ENCODE results near the gene SLC41A2.

- TF ChIP-seq GLIS3 (CRISPR knock-in tag; IDR thresholded peaks at IDR 0.05) (no peak), PPARA (CRISPR knock-in tag; IDR thresholded peaks at IDR 0.05; ENCODE audit: borderline replicate concordance) (no peak), CSDC2 (CRISPR knock-in tag; IDR thresholded peaks at IDR 0.05) (no peak), TCF4 (CRISPR knock-in tag; IDR thresholded peaks at IDR 0.05; ENCODE audit: borderline replicate concordance) (no peak), OSR1 (CRISPR knock-in tag; IDR thresholded peaks at IDR 0.05) (no peak), ISL1 (CRISPR knock-in tag; IDR thresholded peaks at IDR 0.05) (no peak), ZNF565 (CRISPR knock-in tag; conservative IDR thresholded peaks at IDR 0.05; ENCODE audit: low read depth) (no peak)
- TF ChIP-seq, protein P1, sequence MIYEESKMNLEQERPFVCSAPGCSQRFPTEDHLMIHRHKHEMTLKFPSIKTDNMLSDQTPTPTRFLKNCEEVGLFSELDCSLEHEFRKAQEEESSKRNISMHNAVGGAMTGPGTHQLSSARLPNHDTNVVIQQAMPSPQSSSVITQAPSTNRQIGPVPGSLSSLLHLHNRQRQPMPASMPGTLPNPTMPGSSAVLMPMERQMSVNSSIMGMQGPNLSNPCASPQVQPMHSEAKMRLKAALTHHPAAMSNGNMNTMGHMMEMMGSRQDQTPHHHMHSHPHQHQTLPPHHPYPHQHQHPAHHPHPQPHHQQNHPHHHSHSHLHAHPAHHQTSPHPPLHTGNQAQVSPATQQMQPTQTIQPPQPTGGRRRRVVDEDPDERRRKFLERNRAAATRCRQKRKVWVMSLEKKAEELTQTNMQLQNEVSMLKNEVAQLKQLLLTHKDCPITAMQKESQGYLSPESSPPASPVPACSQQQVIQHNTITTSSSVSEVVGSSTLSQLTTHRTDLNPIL (CRISPR knock-in tag; IDR thresholded peaks at IDR 0.05; ENCODE audit: low read depth) = no peak
These were observed 18.6 kb upstream of the SLC41A2 start for GRCh38 chr12:104976703-104977102.

Data from SK-N-SH treated with all-trans-retinoic acid at 6 μM for 48 hours (cell line).